ENCODE measurements around the gene SMIM1.
"Not testable (repeated sequence)": the region's sequence is repeated elsewhere in the genome, so short reads cannot be mapped to it uniquely, and the experiment has no call there.

The SMIM1 gene

DNA sequence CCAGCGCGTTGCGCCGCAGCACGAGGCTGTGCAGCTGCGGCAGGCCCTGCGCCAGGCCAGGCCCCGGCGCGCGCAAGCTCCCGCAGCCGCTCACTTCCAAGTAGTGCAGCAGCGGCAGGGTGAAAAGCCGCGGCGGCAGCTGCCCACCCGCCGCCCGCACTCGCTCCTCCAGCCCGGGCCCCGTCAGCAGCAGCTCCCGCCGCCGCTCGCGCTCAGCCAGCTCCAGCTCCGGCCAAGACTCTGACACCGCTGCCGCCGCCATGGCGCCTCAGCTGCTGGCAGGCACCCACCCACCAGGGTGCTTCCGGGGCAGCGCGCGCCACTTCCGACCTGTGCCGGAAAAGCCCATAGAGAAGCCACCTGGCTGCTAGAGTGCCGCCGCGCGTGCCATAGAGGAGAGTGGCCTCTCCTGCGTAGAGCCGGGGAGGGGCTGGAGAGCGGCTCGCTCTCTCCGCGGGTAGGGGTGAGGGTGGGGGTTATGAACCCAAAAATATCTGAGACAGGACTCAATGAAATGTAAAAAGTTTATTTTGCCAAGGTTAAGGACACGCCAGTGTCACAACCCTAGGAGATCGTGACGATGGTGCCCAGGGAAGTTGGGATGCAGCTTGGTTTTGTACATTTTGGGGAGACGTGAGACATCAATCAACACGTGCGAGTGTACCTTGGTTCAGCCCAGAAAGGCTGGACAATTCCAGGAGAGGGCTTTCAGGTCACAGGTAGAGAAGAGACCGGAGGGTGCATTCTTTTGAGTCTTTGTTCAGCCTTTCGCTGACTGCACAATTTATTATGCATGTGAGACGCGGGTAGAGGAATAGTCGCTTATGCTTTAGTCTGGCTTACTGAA, 23.9 kb downstream of the SMIM1 start, which contains the start of gene LRRC47:
Gene LRRC47 (minus strand): TSS at position 284 of the 847 bp plus-strand sequence. CDS start 22 bp downstream, at position 262.
- peak; percentile 87 for DNase-seq

DNA sequence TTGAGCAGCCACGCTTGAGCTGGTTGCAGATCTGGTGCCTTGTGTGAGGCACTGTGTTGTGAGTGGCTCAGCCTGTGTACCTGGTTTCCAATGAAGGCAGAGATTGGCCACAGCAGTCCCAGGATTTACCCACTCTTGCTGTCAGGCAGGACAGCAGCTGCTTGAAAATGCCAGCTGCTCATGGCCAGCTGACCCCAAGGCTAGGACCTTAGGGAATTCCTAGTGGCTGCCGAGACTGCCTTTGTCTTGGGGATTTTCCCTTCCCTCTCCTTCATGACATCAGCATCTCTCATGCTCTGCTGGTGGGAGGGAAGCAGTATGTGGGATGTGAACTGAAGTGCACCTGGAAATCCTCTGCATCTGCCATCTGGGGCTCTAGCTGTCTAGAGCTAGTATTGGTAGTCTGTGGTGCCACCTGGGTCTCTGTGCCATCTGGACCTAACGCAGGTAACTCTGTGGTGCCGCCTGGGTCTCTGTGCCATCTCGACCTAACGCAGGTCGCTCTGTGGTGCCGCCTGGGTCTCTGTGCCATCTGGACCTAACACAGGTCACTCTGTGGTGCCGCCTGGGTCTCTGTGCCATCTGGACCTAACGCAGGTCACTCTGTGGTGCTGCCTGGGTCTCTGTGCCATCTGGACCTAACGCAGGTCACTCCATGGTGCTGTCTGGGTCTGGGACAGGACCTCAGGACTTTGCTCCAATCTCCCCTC, 27.6 kb downstream of the SMIM1 start:
- no peak for DNase-seq

DNA sequence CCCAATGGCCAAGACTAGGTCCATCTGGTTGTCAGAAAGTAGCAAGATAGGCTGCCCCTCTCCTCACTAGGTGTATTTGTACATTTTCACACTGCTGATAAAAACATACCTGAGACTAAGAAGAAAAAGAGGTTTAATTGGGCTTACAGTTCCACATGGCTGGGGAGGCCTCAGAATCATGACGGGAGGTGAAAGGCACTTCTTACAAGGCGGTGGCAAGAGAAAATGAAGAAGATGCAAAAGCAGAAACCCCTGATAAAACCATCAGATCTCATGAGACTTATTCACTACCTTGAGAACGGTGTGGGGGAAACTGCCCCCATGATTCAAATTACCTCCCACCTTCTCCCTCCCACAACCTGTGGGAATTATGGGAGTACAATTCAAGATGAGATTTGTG, 28.2 kb downstream of the SMIM1 start:
- not testable (repeated sequence) for DNase-seq

DNA sequence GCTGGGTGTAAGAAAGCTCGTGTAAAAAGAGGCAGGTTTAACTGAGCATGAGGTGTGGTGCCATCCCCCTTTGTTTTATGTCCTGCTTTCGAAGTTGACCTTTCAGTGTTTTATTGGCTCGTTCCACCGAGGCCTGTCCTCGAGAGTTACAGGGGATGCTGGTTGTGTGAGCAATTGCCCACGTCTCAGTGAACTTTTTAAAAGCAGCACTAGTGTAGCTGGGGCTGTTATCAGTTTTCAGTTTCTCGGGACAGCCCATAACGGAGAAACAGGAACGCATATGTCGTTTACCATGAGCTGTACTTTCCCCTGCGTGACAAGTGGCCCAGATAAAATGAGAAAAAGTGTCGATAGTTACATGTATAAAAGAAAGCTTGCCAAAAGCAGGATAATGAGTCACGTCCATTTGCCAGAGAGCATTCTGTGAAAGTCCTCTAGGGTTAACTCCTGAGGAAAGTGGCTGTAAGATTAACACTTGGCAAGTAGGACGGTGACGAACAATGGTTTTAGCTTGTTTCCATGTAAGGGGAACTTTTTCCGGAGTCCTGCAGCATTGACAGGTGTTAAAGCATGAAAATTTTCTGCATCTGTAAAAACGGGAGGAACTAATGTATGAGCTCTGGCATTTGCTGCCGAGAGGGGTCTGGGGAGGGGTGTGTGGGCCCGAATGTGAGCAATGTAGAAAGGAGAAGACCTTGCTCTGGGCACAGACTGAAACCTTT, 31.5 kb downstream of the SMIM1 start:
- no peak for DNase-seq

GRCh38 chr1:3804627-3804944, 32.0 kb downstream of the SMIM1 start:
- DNase-seq = not testable (repeated sequence)

DNA sequence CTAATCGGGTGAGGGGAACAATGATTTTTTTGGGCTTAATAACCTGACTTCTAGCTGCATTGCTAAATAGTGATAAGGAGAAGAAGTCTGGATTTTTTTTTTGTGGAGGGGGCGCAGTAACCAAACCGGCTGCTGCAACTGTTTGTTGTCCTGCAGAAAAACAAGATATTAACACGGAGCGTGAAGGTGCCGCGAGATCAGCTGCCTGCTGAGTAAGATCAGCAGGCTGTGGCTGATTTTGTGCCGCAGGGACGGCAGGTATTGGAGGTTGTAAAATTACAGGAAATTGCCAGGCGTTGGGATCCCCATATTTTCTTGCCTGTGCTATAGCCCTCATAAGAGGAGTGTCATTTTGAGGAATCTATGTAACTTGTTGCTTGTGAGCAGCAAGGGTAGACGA, 32.5 kb downstream of the SMIM1 start:
- DNase-seq = no peak

GRCh38 chr1:3807769-3808168, 35.2 kb downstream of the SMIM1 start:
- DNase-seq = no peak

- DNase-seq = no peak
Observed at GRCh38 chr1:3809680-3810079, 37.1 kb downstream of the SMIM1 start.

GRCh38 chr1:3810149-3810761, 37.7 kb downstream of the SMIM1 start:
- not testable (repeated sequence) for DNase-seq

GRCh38 chr1:3811595-3811911, 39.0 kb downstream of the SMIM1 start:
- DNase-seq = no peak

- DNase-seq = no peak
Observed at GRCh38 chr1:3814065-3814464, 41.5 kb downstream of the SMIM1 start.

- no peak for DNase-seq
Observed at GRCh38 chr1:3814771-3815561, 42.4 kb downstream of the SMIM1 start.

GRCh38 chr1:3816331-3817137, 44.0 kb downstream of the SMIM1 start:
- DNase-seq = no peak

- DNase-seq = no peak
Observed at GRCh38 chr1:3817138-3817740, 44.7 kb downstream of the SMIM1 start.

- DNase-seq = no peak
Observed at GRCh38 chr1:3817821-3818597, 45.5 kb downstream of the SMIM1 start.

DNA sequence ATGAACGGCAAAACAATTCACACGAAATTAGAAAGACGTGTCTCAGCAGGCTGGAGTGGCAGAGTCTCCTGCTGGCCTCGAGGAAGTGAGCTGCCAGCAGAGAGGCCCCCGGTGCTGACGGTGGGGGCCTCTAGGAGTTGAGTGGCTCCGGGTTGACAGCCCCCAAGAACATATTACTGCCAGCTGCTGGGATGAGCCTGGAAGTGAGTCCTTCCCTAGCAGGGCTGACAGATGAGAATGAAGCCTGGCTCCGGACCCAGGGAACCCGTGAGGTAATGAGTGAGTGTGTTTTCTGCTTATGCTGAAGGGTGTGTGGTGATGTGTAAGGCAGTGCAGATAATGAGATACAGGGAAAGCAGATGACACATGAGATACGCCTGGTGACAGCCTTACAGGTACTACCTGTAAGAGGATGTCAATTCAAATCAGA, 47.2 kb downstream of the SMIM1 start:
- DNase-seq = no peak

- DNase-seq = no peak
Observed at GRCh38 chr1:3820316-3820715, 47.8 kb downstream of the SMIM1 start.

DNA sequence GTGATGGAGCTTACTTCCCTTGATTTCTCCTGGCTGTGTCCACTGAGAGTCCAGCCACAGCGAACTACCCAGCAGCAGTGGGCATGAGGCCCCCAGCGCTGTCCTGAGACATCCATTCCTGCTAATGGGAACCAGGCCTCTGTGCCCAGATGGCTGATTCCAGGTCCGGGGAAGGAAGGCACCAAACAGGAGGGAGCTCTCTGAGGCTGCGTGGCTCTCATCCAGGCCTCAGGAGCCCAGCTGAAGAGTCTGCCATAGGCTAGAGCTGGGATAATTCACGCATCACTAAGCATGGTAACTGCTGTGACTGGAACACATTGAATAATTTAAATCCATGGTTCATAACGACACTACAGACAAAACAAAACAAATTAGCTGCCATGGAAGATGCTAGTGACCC, 48.5 kb downstream of the SMIM1 start:
- DNase-seq = no peak

DNA sequence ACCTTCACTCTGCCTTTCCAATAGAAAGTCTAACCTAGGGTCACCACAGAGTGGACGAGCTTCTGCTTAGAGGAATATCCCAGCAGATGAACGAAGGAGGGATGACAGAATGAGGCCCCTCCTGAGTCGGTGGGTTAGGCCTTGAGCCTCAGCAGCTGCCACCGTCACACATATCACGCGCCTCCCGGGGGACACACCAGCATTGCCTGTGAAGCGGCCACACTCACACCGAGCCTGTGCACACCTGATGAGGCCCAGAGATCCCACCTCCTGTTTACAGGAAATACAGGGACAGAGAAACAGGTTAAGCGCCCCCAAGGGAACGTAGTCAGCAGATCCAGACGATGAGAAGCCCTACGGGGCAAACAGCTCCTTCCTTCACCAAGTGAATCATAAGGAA, 48.9 kb downstream of the SMIM1 start:
- no peak for DNase-seq

GRCh38 chr1:3821908-3822307, 49.4 kb downstream of the SMIM1 start:
- no peak for DNase-seq
